ENCODE data around the gene WNT16. TPM values are rescaled to one million over a fixed set of nuclear protein-coding genes. Genes with fewer than 3 reads are reported as not detected.

WNT16 gene
- total RNA-seq, result not detected in 2 replicates

GRCh38 chr7:121328508-121329190 lies at the start of gene WNT16:
TSS of gene WNT16 (plus strand) at chr7:121329000. CDS start at chr7:121329293, 293 bp downstream.

Other genes with a start within 250 kb of the WNT16 start
- 45.6 and 49.4 TPM in 2 replicates for gene FAM3C, start 67.3 kb downstream of the WNT16 start, total RNA-seq

All from hair follicular keratinocyte (primary cell).